ENCODE measurements around the gene BCAS3. TPM values are rescaled to one million over a fixed set of nuclear protein-coding genes. Genes with fewer than 3 reads are reported as not detected.

BCAS3 gene
- total and polyA plus RNA-seq, 9 donors: 9.4 to 37.0 (median 21.6) TPM

- Histone ChIP-seq H3K27me3 (no peaks in the 10 kb centered on the region), H3K36me3 (no peaks in the 10 kb centered on the region), H3K9me3 (no peaks in the 10 kb centered on the region), H3K4me3 (no peak overlapping the region), H3K4me1 (ENCODE audit: insufficient read depth) (peaks cover 5% of the 10 kb centered on the region), H3K27ac (no peak overlapping the region)
- 76 to 79% (median 79%) methylated on average over 4 of the region's 4 CpGs for WGBS, 3 donors
- no peak for DNase-seq
- TF ChIP-seq POLR2A (IDR thresholded peaks at IDR 0.05): no peak
- no peak for TF ChIP-seq CTCF (IDR thresholded peaks at IDR 0.05)
- no peak for TF ChIP-seq EP300 (IDR thresholded peaks at IDR 0.05)
- intact Hi-C loops (cut with DNase I): no loop called here
These were observed 743.2 kb downstream of the BCAS3 start for GRCh38 chr17:61420745-61421398.

- WGBS, 3 donors: 76 to 82% (median 80%) methylated on average over 4 of the region's 4 CpGs
- no peaks in the 10 kb centered on the region for H3K27me3 ChIP-seq
- no peak for DNase-seq
- H3K4me3 ChIP-seq: no peak overlapping the region
- H3K9me3 ChIP-seq: no peaks in the 10 kb centered on the region
- peaks cover 3% of the 10 kb centered on the region for H3K4me1 ChIP-seq (ENCODE audit: insufficient read depth)
- TF ChIP-seq EP300 (IDR thresholded peaks at IDR 0.05) (no peak), POLR2A (IDR thresholded peaks at IDR 0.05) (no peak), CTCF (IDR thresholded peaks at IDR 0.05) (no peak)
- no peaks in the 10 kb centered on the region for H3K36me3 ChIP-seq
- intact Hi-C loops (cut with DNase I): no loop called here
- H3K27ac ChIP-seq: no peak overlapping the region
These were observed 743.8 kb downstream of the BCAS3 start for GRCh38 chr17:61421460-61421859.

GRCh38 chr17:61422116-61422799 is 744.6 kb downstream of the BCAS3 start:
- no peak for TF ChIP-seq CTCF (IDR thresholded peaks at IDR 0.05)
- Histone ChIP-seq H3K4me1 (ENCODE audit: insufficient read depth) (no peaks in the 10 kb centered on the region), H3K9me3 (no peaks in the 10 kb centered on the region), H3K4me3 (no peak overlapping the region), H3K27ac (no peak overlapping the region), H3K27me3 (no peaks in the 10 kb centered on the region), H3K36me3 (no peaks in the 10 kb centered on the region)
- intact Hi-C loops (cut with DNase I): no loop called here
- WGBS, 3 donors: 61 to 67% (median 61%) methylated on average over 5 of the region's 5 CpGs
- no peak for DNase-seq

- no peaks in the 10 kb centered on the region for H3K27me3 ChIP-seq
- no peaks in the 10 kb centered on the region for H3K9me3 ChIP-seq
- no peaks in the 10 kb centered on the region for H3K36me3 ChIP-seq
- no peak overlapping the region for H3K4me3 ChIP-seq
- no peaks in the 10 kb centered on the region for H3K4me1 ChIP-seq (ENCODE audit: insufficient read depth)
- no peak overlapping the region for H3K27ac ChIP-seq
- WGBS, 3 donors: 36 to 67% (median 49%) methylated on average over 2 of the region's 2 CpGs
- no peak for TF ChIP-seq POLR2A (IDR thresholded peaks at IDR 0.05)
- TF ChIP-seq CTCF (IDR thresholded peaks at IDR 0.05): no peak
- TF ChIP-seq EP300 (IDR thresholded peaks at IDR 0.05): no peak
- intact Hi-C loops (cut with DNase I): no loop called here
- no peak for DNase-seq
These were observed 745.2 kb downstream of the BCAS3 start for GRCh38 chr17:61422869-61423268.

Measured in ovary (tissue), 9 donors.